ENCODE measurements around the gene IPO11. TPM values are rescaled to one million over a fixed set of nuclear protein-coding genes. Genes with fewer than 3 reads are reported as not detected.

IPO11 gene
- total RNA-seq, 1 experiment from 2014 or later: 66.5 TPM

GRCh38 chr5:62486672-62487071, 74.1 kb downstream of the IPO11 start:
- no peak for TF ChIP-seq CTCF (conservative IDR thresholded peaks at IDR 0.05; ENCODE audit: low read depth, low read length)
- no peak for TF ChIP-seq EZH2 (IDR thresholded peaks at IDR 0.05; ENCODE audit: borderline replicate concordance, low read depth, low read length, poor library complexity, severe bottlenecking)
- intact Hi-C loops (cut with micrococcal nuclease; ENCODE audit: unreplicated experiment): no loop called here
- POLR2A ChIA-PET (ENCODE audit: low non-redundant PET): no interaction called here
- no peak overlapping the region for H3K4me3 ChIP-seq (ENCODE audit: low read depth, low read length, poor library complexity, severe bottlenecking)
- H3K27ac ChIP-seq (ENCODE audit: low read depth, low read length, poor library complexity, severe bottlenecking): no peak overlapping the region
- no peaks in the 10 kb centered on the region for H3K9me3 ChIP-seq (ENCODE audit: low read depth, low read length, poor library complexity, severe bottlenecking)
- no peaks in the 10 kb centered on the region for H3K4me1 ChIP-seq (ENCODE audit: insufficient read depth, low read length, poor library complexity, severe bottlenecking)
- CTCF ChIA-PET: no interaction called here
- no peaks in the 10 kb centered on the region for H3K27me3 ChIP-seq (replicated peaks; ENCODE audit: insufficient read depth, low read depth, low read length, poor library complexity)
- DNase-seq (ENCODE audit: low spot score): no peak
- peaks cover 23% of the 10 kb centered on the region for H3K36me3 ChIP-seq (ENCODE audit: insufficient read depth, low read length, poor library complexity, severe bottlenecking)
- BruUV-seq (replicated peaks): no TSS peak

GRCh38 chr5:62488531-62488930, 76.0 kb downstream of the IPO11 start:
- H3K4me1 ChIP-seq (ENCODE audit: insufficient read depth, low read length, poor library complexity, severe bottlenecking): no peaks in the 10 kb centered on the region
- no peaks in the 10 kb centered on the region for H3K9me3 ChIP-seq (ENCODE audit: low read depth, low read length, poor library complexity, severe bottlenecking)
- TF ChIP-seq CTCF (conservative IDR thresholded peaks at IDR 0.05; ENCODE audit: low read depth, low read length) (no peak), EZH2 (IDR thresholded peaks at IDR 0.05; ENCODE audit: borderline replicate concordance, low read depth, low read length, poor library complexity, severe bottlenecking) (no peak)
- no TSS peak for BruUV-seq (replicated peaks)
- ChIA-PET POLR2A (ENCODE audit: low non-redundant PET) (no interaction called here), CTCF (no interaction called here)
- no peak for DNase-seq (ENCODE audit: low spot score)
- H3K36me3 ChIP-seq (ENCODE audit: insufficient read depth, low read length, poor library complexity, severe bottlenecking): peaks cover 17% of the 10 kb centered on the region
- no peak overlapping the region for H3K27ac ChIP-seq (ENCODE audit: low read depth, low read length, poor library complexity, severe bottlenecking)
- no peaks in the 10 kb centered on the region for H3K27me3 ChIP-seq (replicated peaks; ENCODE audit: insufficient read depth, low read depth, low read length, poor library complexity)
- no peak overlapping the region for H3K4me3 ChIP-seq (ENCODE audit: low read depth, low read length, poor library complexity, severe bottlenecking)
- intact Hi-C loops (cut with micrococcal nuclease; ENCODE audit: unreplicated experiment): no loop called here

- BruUV-seq (replicated peaks): no TSS peak
- CTCF ChIA-PET: no interaction called here
- Histone ChIP-seq H3K4me1 (ENCODE audit: insufficient read depth, low read length, poor library complexity, severe bottlenecking) (no peaks in the 10 kb centered on the region), H3K9me3 (ENCODE audit: low read depth, low read length, poor library complexity, severe bottlenecking) (no peaks in the 10 kb centered on the region), H3K27ac (ENCODE audit: low read depth, low read length, poor library complexity, severe bottlenecking) (no peak overlapping the region), H3K4me3 (ENCODE audit: low read depth, low read length, poor library complexity, severe bottlenecking) (no peak overlapping the region), H3K36me3 (ENCODE audit: insufficient read depth, low read length, poor library complexity, severe bottlenecking) (peaks cover 18% of the 10 kb centered on the region), H3K27me3 (replicated peaks; ENCODE audit: insufficient read depth, low read depth, low read length, poor library complexity) (no peaks in the 10 kb centered on the region)
- DNase-seq (ENCODE audit: low spot score): no peak
- intact Hi-C loops (cut with micrococcal nuclease; ENCODE audit: unreplicated experiment): no loop called here
- no peak for TF ChIP-seq CTCF (conservative IDR thresholded peaks at IDR 0.05; ENCODE audit: low read depth, low read length)
- TF ChIP-seq EZH2 (IDR thresholded peaks at IDR 0.05; ENCODE audit: borderline replicate concordance, low read depth, low read length, poor library complexity, severe bottlenecking): no peak
- POLR2A ChIA-PET (ENCODE audit: low non-redundant PET): no interaction called here
Observed at GRCh38 chr5:62489471-62489870, 76.9 kb downstream of the IPO11 start.

Measured in A673 (cell line).